Ovary (tissue), 9 donors: ENCODE measurements around the gene ALOXE3. TPM values are rescaled to one million over a fixed set of nuclear protein-coding genes. Genes with fewer than 3 reads are reported as not detected.

ENCODE experiments used
- DNase-seq, 5 donors: peaks; one replicate each; pipeline ENCODE4 v3.0.0-alpha.2; 2019 to 2020
- H3K27ac ChIP-seq, 2 donors: fragments of 200-600 bp; one replicate each; pipeline versions ENCODE4 v1.5.1 to v1.8.0; 2019 to 2022
- H3K27me3 ChIP-seq: fragments of 200-600 bp; one replicate; pipeline ENCODE4 v1.8.0; 2022
- H3K36me3 ChIP-seq: fragments of 200-600 bp; sonication (generic); one replicate; pipeline ENCODE4 v1.5.1; 2019
- H3K4me1 ChIP-seq: one replicate; pipeline ENCODE4 v1.8.1; 2013; ENCODE audit warnings: mild to moderate bottlenecking, moderate library complexity; ENCODE audit not compliant: insufficient read depth
- H3K4me3 ChIP-seq: fragments of 200-600 bp; sonication (generic); one replicate; pipeline ENCODE4 v1.5.1; 2017
- H3K9me3 ChIP-seq, 2 donors: fragments of 200-600 bp in 1 of 2; sonication (generic) in 1 of 2; one replicate each; pipeline versions ENCODE4 v1.5.1 to v1.8.1; 2013 to 2019; ENCODE audit warnings: mild to moderate bottlenecking in 1 of 2, moderate library complexity in 1 of 2
- EP300 ChIP-seq: sonication (generic); formaldehyde crosslinking; IDR thresholded peaks from one replicate; pipeline ENCODE4 v1.6.1; 2017; ENCODE audit warnings: antibody characterized with exemption
- POLR2A ChIP-seq: fragments of 450-650 bp; IDR thresholded peaks from one replicate; pipeline ENCODE4 v1.6.1; 2017; ENCODE audit warnings: antibody characterized with exemption, mild to moderate bottlenecking, moderate library complexity
- WGBS, 3 donors: extraction: QIAGEN DNeasy Blood & Tissue Kit in 1 of 3; methylation state at CpG; one replicate each; pipeline versions ENCODE4 v1.1.5 to v1.1.7; 2013 to 2017; 5-methylcytosine and 5-hydroxymethylcytosine counted together
- intact Hi-C, 4 donors: fragments of 100-400 bp; cut with DNase I; formaldehyde crosslinking; loops; one replicate each; pipeline versions ENCODE4 v1.11.0 to v1.15.1; 2022 to 2023
- polyA plus RNA-seq, 2 donors: library from polyadenylated mRNA; stranded (reverse); fragments of 200-250 nt in 1 of 2; fragments of 350-450 nt in 1 of 2; fragmentation: Illumina TruSeq in 1 of 2; extraction: RNeasy Lipid Tissue Mini Kit (QIAGEN cat#74804) in 1 of 2; gene quantifications; one replicate each; pipeline ENCODE4 v1.2.3, GENCODE V29; 2013 to 2014
- total RNA-seq, 7 donors: library from RNA; depleted of rRNA in 2 of 7; stranded (reverse); fragments of >200 nt in 2 of 7; fragmentation: NEBNext Ultra II Directional in 3 of 7; extraction: Animal tissue kit (Norgen Biotek cat#: 25700) in 3 of 7; gene quantifications; one replicate each; pipeline versions ENCODE4 v1.1.0 to v1.2.4, GENCODE V29; 2016 to 2023
- TF ChIP-seq, protein P1 (sequence below), 3 donors: fragments of 450-650 bp in 2 of 3; fragments of 200-600 bp in 1 of 3; IDR thresholded peaks; one replicate each; pipeline versions ENCODE4 v1.5.1 to v1.8.0; 2016 to 2022; ENCODE audit warnings: antibody characterized with exemption in 3 of 3, mild to moderate bottlenecking in 1 of 3
- donor health status: DM: no; HTN: no; CAD: no; lungs with moderate emphysema.
- donor health status: DM: no; HTN: no; CAD: no.
- donor health status: Bipolar disorder and iron deficiency.
- donor health status: DM: yes; HTN: yes; CAD: no.
- donor health status: DM: no; HTN: no; CAD: no.
- donor health status: DM: yes; HTN: yes; CAD: no.

ALOXE3 gene
- total and polyA plus RNA-seq, 9 donors, result 0.07 TPM; not detected in 8

DNA sequence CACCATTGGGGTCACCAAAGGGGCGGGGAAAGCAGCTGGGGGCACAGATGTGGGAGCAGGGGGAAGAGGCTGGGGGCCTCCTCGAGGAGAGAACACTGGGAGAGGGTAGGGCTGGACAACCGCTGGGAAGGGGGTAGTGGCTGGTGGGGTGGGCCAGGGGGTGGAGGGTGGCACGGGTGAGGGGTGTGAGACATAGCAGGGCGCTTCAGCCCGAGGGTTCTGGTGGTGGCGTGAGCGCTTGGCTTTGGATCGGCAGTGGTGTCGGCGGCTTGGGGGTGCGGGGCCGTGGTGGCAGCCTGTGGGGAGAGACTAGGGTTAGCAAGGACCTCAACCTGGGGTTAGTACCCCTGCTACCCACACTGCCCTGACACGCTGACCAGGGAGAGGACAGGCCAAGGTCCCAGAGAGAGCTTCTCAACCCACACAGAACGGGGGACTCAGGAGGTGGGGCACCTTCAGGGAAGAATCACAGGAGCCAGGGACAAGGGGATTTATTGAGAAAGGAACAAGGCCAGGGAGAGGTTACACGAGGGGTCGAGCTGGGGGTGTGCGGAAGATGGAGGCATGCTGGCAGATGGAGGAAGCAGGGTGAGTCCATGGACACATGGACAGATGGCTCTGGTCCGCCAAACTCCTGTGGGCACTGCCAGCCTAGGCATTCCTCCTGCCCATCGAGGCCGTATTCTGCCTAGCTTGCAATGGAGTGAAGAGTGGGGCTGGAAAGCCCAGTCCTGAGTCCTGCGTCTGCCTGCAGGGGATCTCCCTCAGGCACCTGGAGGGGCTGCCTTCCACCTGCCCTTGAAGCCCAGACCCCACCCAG, 25.5 kb upstream of the ALOXE3 start:
- TF ChIP-seq POLR2A (peak; percentile 6), EP300 (no peak)
- Histone ChIP-seq H3K4me3 (no peak overlapping the region), H3K27me3 (no peaks in the 10 kb centered on the region), H3K9me3 (no peaks in the 10 kb centered on the region), H3K36me3 (no peaks in the 10 kb centered on the region), H3K4me1 (no peaks in the 10 kb centered on the region), H3K27ac (no peak overlapping the region)
- DNase-seq, result peak in 3 of 5 donors; percentile 25 to 67 (median 40)
- 85 to 92% (median 87%) methylated on average over 22 of the region's 22 CpGs for WGBS, 3 donors
- intact Hi-C loops, result no loop called here

DNA sequence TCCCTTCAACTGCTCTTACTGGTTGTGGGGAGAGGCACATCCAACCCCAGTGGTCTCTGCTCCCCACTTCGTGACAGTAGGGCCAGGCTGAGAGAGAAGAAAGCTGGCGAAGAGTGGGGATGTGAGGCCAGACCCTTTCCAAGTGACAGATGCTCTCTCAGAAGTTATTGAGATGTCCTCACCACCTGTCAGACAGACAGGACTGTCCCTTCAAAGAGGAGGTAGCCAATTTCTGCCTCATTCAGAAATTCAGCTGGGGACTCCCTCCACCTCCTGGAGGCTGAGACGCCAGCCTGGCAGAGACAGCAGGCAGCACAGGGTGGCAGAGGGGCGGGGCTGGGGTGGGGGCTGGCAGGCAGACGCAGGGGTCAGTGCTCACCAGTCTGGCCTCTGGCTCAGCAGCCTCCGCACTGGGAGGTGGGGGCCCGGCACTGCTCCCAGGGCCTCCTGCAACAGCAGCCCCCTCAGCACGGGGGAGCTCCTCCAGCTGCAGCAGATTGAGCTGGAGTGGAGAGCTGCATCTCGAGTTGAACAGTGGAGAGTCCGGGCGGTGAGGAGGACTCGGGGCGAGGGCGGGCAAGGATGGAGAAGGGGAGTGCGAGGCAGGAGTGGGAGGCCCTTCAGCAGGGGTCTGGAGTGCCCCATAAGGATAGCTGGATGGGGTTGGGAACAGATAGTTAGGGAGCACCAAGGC, 24.7 kb upstream of the ALOXE3 start:
- TF ChIP-seq, protein P1, sequence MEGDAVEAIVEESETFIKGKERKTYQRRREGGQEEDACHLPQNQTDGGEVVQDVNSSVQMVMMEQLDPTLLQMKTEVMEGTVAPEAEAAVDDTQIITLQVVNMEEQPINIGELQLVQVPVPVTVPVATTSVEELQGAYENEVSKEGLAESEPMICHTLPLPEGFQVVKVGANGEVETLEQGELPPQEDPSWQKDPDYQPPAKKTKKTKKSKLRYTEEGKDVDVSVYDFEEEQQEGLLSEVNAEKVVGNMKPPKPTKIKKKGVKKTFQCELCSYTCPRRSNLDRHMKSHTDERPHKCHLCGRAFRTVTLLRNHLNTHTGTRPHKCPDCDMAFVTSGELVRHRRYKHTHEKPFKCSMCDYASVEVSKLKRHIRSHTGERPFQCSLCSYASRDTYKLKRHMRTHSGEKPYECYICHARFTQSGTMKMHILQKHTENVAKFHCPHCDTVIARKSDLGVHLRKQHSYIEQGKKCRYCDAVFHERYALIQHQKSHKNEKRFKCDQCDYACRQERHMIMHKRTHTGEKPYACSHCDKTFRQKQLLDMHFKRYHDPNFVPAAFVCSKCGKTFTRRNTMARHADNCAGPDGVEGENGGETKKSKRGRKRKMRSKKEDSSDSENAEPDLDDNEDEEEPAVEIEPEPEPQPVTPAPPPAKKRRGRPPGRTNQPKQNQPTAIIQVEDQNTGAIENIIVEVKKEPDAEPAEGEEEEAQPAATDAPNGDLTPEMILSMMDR (IDR thresholded peaks at IDR 0.05), result no peak
- TF ChIP-seq POLR2A, result no peak
- TF ChIP-seq EP300, result no peak
- no peak overlapping the region for H3K27ac ChIP-seq
- 74 to 83% (median 82%) methylated on average over 14 to 15 of the region's 15 CpGs for WGBS, 3 donors
- no peak overlapping the region for H3K4me3 ChIP-seq
- no peaks in the 10 kb centered on the region for H3K36me3 ChIP-seq
- no peaks in the 10 kb centered on the region for H3K9me3 ChIP-seq
- intact Hi-C loops, result no loop called here
- DNase-seq, result peak; percentile 20 to 63 (median 37)
- no peaks in the 10 kb centered on the region for H3K27me3 ChIP-seq
- H3K4me1 ChIP-seq, result no peaks in the 10 kb centered on the region

DNA sequence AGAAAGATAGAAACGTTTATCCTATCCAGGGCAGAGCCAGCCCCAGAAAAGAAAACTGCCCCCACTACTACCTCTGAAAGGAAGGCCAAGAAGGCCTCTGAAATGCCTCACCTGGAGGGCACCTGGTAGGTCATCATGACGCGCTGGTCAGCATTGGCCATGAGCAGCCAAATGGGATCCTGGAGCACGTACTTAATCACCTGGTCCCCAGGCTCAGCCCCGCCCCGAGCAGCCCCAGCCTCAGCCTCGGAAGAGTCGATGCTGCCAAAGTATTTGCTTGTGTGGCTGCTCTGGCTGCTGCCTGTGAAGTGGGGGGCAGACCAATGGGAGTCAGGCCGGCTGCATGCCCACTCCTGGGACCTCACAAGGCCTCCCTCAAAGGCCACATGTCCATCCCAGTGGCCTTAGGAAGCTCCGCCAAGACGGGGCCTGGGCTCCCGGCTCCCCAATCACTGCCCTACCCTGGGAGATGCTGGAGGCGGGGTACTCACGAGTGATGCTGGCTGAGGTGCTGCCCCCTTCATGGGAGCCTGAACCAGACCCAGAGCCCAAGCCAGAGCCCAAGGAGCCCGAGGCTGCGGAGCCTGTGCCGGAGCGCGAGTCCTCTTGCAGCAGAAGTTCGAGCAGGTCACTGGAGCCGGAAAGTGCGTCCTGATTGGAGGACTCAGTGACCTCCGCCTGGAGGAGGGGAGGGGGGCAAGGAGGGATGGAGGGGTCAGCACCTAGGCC, 24.0 kb upstream of the ALOXE3 start:
- H3K36me3 ChIP-seq, result no peaks in the 10 kb centered on the region
- H3K27ac ChIP-seq, result no peak overlapping the region
- WGBS, 3 donors, result 77 to 88% (median 79%) methylated on average over 23 of the region's 23 CpGs
- peak; percentile 27 to 63 (median 41) for DNase-seq
- intact Hi-C loops, result no loop called here
- H3K9me3 ChIP-seq, result no peaks in the 10 kb centered on the region
- H3K4me1 ChIP-seq, result no peaks in the 10 kb centered on the region
- TF ChIP-seq POLR2A (no peak), EP300 (no peak)
- TF ChIP-seq, protein P1 (IDR thresholded peaks at IDR 0.05), result no peak
- no peak overlapping the region for H3K4me3 ChIP-seq
- no peaks in the 10 kb centered on the region for H3K27me3 ChIP-seq

DNA sequence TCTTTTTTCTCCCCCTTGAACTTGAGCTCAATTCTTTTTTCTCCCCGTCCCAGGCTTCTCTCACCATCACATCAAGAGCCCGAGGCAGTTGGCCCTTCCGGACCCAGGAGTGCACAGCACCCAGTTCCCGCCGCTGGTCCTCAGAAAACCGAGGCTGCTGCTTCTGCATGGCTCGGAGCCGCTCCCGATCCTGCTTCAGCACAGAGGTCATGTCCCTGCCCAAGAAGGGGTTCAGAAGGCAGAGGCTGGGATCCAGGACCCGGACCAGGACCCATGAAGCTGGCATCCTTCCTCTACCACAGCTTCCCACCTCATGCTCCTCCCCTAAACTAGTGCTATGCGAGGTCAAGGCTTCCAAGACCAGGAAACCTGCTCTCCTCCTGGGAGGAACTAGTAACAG, 23.4 kb upstream of the ALOXE3 start:
- H3K36me3 ChIP-seq, result no peaks in the 10 kb centered on the region
- peak; percentile 25 to 59 (median 39) for DNase-seq
- H3K4me1 ChIP-seq, result no peaks in the 10 kb centered on the region
- H3K27ac ChIP-seq, result no peak overlapping the region
- WGBS, 3 donors, result 81 to 89% (median 87%) methylated on average over 11 of the region's 11 CpGs
- no peaks in the 10 kb centered on the region for H3K9me3 ChIP-seq
- TF ChIP-seq, protein P1 (IDR thresholded peaks at IDR 0.05), result no peak
- TF ChIP-seq EP300 (no peak), POLR2A (no peak)
- intact Hi-C loops, result no loop called here
- H3K27me3 ChIP-seq, result no peaks in the 10 kb centered on the region
- no peak overlapping the region for H3K4me3 ChIP-seq
